Adipocyte (in vitro differentiated cells): ENCODE results near the gene TGM3.

Experiments
- DNase-seq: peaks from one replicate; pipeline ENCODE4 v3.0.0-alpha.2; 2015; ENCODE audit warnings: low read depth
- H3K27me3 ChIP-seq: replicated peaks from 2 replicates; pipeline ENCODE4 v1.7.0; 2013; ENCODE audit warnings: mild to moderate bottlenecking, low read length, moderate library complexity; ENCODE audit not compliant: control insufficient read depth, insufficient read depth
- H3K36me3 ChIP-seq: 2 replicates; pipeline ENCODE4 v1.7.0; 2013; ENCODE audit warnings: low read length, mild to moderate bottlenecking, moderate library complexity; ENCODE audit not compliant: control insufficient read depth, insufficient read depth, severe bottlenecking
- H3K4me1 ChIP-seq: 2 replicates; pipeline ENCODE4 v1.7.0; 2013; ENCODE audit warnings: mild to moderate bottlenecking, low read length, moderate library complexity; ENCODE audit not compliant: control insufficient read depth, insufficient read depth
- H3K4me3 ChIP-seq: 2 replicates; pipeline ENCODE4 v1.7.0; 2013; ENCODE audit warnings: mild to moderate bottlenecking, low read length, moderate library complexity
- H3K9ac ChIP-seq: 2 replicates; pipeline ENCODE4 v1.7.0; 2013; ENCODE audit warnings: mild to moderate bottlenecking, low read length, moderate library complexity
- H3K9me3 ChIP-seq: 2 replicates; pipeline ENCODE4 v1.7.0; 2013; ENCODE audit warnings: mild to moderate bottlenecking, low read length, moderate library complexity; ENCODE audit not compliant: control insufficient read depth

TGM3 gene

DNA sequence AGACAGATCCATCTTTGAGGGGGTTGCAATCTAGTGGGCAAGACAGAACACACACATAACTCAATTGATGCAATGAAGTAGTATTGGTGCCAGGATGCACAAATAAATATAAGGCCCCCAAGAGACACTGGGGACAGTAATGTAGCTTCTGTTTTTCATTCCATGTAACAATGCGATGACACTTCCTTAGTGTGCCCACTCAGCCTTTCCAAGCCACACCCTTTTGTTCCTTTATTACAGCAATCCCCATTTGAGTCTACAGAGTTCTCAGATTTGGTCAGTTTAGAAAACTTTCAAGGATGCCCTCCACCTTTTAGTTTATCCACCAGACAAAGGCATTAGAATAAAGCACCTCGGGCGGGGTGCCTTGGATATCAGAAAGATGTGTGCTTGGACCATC, 15.5 kb downstream of the TGM3 start:
- no peak for DNase-seq
- H3K9ac ChIP-seq, result no peak overlapping the region
- H3K4me1 ChIP-seq, result peaks cover 20% of the 10 kb centered on the region

DNA sequence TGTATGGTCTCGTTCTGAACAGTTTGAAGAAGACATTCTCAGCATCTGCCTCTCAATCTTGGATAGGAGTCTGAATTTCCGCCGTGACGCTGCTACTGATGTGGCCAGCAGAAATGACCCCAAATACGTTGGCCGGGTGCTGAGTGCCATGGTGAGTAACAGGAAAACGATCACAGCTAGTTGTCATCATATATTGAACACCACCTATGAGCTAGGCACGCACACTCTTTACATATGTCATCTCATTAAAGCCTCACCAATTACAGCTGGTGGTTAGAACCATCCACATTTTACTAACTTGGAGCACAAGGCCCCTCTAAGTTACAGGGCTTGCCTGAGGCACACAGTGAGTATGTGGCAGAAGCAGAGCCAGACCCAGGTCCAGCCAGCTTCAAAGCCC, 17.1 kb downstream of the TGM3 start:
- DNase-seq, result no peak
- Histone ChIP-seq H3K4me1 (peaks cover 20% of the 10 kb centered on the region), H3K36me3 (no peaks in the 10 kb centered on the region), H3K9ac (no peak overlapping the region), H3K9me3 (no peaks in the 10 kb centered on the region), H3K4me3 (no peak overlapping the region), H3K27me3 (no peaks in the 10 kb centered on the region)

More for the DNA sequence above, 15.5 kb downstream of the TGM3 start:
- Histone ChIP-seq H3K4me3 (no peak overlapping the region), H3K36me3 (no peaks in the 10 kb centered on the region), H3K27me3 (no peaks in the 10 kb centered on the region), H3K9me3 (no peaks in the 10 kb centered on the region)

DNA sequence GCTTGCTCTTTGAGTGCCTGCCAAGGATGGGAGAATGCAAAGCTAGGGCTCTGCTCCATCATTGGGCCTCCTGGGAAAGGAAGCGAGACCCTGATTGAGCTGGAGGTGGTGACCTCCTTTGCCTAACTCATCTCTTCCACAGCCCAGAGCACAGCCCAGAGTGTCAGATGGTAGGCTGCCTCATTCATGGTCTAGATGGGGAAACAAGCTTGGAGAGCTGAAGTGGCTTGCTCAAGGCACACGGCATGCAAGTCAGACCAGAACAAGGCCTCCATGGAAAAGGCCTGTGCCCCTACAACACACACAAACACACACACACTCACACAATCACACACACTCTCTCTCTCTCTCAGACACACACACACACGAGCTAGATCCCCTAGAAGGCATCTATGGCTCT, 17.5 kb downstream of the TGM3 start:
- peaks cover 20% of the 10 kb centered on the region for H3K4me1 ChIP-seq
- H3K4me3 ChIP-seq, result no peak overlapping the region
- no peaks in the 10 kb centered on the region for H3K27me3 ChIP-seq
- H3K9me3 ChIP-seq, result peaks cover 2% of the 10 kb centered on the region
- DNase-seq, result no peak
- no peak overlapping the region for H3K9ac ChIP-seq
- no peaks in the 10 kb centered on the region for H3K36me3 ChIP-seq

DNA sequence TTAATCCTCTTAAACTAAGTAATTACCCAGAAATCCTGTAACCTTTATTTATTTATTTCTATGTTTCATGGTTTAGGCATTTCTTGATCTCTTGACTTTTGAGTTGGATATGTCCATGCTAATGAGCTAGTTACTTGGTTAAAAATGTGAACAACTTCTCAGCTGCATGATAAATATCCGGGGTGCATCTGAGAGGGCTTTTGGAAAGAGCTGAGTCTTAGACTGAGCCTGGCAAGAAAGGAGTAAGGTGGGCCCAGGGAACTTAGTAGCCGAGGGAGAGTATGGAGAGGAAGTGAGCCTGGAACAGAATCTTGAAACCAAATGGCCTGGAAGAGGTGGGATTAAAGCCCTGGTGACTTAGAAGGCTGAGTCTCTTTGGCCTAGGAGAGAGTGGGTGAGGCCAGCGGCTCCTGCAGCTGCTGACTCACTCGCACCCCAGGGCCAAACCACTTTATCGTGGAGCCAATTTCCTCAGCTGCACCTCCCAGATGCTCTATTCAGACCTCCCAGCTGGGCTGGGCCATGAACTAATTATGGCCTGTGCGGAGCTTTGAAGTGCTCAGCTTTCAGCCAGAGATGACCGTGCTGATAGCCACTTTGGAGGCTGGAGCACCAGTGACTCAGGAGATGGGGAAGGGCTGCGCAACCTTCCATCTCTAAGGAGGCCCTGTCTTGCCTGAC, 19.1 kb downstream of the TGM3 start:
- H3K4me3 ChIP-seq, result peak overlapping the region; percentile 38
- H3K27me3 ChIP-seq, result no peaks in the 10 kb centered on the region
- H3K36me3 ChIP-seq, result no peaks in the 10 kb centered on the region
- peak overlapping the region; percentile 84 for H3K9ac ChIP-seq
- peak; percentile 27 for DNase-seq
- peaks cover 27% of the 10 kb centered on the region for H3K4me1 ChIP-seq
- H3K9me3 ChIP-seq, result peaks cover 11% of the 10 kb centered on the region

DNA sequence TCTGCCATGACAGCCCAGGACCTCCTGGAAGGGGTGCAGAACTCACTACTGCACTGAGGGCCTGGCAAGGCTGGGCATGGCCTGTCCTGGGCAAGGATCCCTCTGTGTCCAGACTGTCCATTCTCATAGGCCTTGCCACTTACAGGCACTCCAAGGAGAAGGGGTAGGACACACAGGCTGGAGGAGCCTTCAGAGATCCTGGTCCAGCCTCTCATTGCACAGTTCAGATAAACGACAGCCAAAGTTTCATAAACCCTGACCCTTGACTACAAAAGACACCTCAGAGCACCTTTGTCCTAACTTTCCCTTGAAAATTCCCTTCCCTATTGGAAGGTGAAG, 19.6 kb downstream of the TGM3 start:
- Histone ChIP-seq H3K9ac (no peak overlapping the region), H3K4me1 (peaks cover 30% of the 10 kb centered on the region), H3K9me3 (peaks cover 11% of the 10 kb centered on the region), H3K27me3 (no peaks in the 10 kb centered on the region), H3K4me3 (no peak overlapping the region), H3K36me3 (no peaks in the 10 kb centered on the region)
- DNase-seq, result no peak

DNA sequence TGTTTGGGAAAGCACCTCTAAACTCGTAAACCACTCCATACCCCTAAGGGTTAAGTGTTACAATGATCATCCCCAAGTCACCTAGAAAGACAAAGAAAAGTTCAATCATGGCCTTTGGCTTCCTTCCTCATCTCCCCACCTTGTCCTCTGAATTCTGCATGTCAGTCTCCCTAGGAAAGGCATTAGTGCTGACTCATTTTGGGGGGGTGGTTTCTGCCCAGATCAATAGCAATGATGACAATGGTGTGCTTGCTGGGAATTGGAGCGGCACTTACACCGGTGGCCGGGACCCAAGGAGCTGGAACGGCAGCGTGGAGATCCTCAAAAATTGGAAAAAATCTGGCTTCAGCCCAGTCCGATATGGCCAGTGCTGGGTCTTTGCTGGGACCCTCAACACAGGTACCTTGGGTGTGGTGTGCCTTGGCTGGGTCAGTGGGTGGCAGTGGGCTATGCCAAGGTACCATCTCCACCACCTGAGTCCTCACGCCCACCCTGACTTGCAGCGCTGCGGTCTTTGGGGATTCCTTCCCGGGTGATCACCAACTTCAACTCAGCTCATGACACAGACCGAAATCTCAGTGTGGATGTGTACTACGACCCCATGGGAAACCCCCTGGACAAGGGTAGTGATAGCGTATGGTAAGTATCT, 21.2 kb downstream of the TGM3 start:
- Histone ChIP-seq H3K9ac (no peak overlapping the region), H3K4me1 (peaks cover 30% of the 10 kb centered on the region), H3K4me3 (no peak overlapping the region), H3K36me3 (no peaks in the 10 kb centered on the region), H3K9me3 (peaks cover 11% of the 10 kb centered on the region), H3K27me3 (no peaks in the 10 kb centered on the region)
- no peak for DNase-seq

DNA sequence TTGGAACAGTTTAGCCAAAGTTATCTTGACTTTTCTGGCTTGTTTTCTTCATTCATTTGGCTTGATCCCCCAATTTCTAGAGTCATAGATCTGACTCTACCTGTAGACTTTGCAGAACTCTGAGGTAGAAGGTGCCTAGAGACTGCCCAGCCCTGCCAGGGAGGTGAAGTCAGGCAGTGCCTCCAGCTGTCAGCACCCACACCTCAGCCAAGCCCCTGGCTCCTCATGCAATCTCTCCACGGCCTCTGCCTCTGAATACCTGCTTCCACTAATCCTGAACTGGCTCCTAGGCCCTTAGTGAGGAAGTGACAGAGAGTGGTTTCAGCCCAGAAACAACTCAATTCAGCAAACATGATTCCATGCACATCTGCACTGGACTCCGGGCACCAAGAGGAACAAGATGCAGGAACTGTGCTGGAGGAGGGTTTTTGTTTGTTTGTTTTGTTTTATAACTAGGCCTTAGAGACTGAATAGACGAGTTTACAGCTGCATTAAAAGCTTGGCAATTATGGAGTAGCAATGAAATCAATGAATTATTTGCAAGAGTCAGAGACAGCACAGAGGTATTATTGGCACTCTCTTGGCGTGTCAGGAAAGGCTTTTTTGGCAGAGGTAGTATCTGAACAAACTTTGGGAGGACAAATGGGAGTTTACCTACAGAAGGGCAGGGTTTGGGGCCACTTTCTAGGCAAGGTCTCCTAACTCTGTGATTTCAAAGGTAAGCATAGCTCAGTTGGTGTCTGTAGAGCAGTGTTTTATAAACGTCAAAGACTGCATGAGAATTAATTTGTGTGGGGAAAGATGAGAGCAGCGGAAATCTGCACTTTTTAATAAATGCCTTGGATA, 25.2 kb downstream of the TGM3 start:
- Histone ChIP-seq H3K27me3 (peaks cover 2% of the 10 kb centered on the region), H3K9me3 (peaks cover 11% of the 10 kb centered on the region), H3K36me3 (no peaks in the 10 kb centered on the region), H3K4me1 (peaks cover 9% of the 10 kb centered on the region), H3K4me3 (no peak overlapping the region), H3K9ac (no peak overlapping the region)
- no peak for DNase-seq

DNA sequence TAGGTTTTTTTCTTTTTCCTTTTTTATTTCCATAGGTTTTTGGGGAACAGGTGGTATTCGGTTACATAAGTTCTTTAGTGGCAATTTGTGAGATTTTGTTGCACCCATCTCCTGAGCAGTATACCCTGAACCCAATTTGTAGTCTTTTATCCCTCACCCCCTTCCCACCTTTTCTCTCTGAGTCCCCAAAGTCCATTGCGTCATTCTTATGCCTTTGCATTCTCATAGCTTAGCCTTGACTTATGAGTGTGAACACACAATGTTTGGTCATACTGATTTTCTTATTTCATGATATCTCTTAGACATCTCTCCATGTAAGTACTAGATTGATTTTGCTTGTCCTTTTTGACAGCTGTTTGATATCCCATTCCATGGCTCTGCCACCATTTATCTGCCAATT, 27.2 kb downstream of the TGM3 start:
- no peaks in the 10 kb centered on the region for H3K36me3 ChIP-seq
- peaks cover 2% of the 10 kb centered on the region for H3K27me3 ChIP-seq
- peaks cover 11% of the 10 kb centered on the region for H3K9me3 ChIP-seq
- no peak overlapping the region for H3K4me3 ChIP-seq
- H3K4me1 ChIP-seq, result peaks cover 9% of the 10 kb centered on the region
- no peak for DNase-seq
- no peak overlapping the region for H3K9ac ChIP-seq

DNA sequence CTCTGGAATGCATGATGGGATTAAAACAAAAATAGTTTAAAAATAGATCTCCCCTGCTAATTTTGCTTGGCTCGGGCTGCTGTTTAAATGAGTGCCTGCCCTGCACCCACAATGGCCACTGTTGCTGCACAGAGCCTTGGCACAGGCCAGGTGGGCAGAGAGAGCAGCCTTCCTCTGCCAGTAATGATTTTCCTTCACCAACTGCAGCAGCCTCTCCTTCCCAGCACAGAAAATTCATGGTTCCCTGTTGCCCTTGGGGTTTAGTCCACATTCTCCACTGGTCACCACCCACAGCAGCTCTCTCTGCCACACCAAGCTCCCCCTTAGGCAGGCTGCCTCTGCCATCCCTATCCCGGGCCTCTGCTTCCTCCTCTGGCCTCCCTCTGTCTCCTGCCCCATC, 30.2 kb downstream of the TGM3 start:
- Histone ChIP-seq H3K4me1 (peaks cover 6% of the 10 kb centered on the region), H3K4me3 (no peak overlapping the region), H3K36me3 (no peaks in the 10 kb centered on the region), H3K9ac (no peak overlapping the region), H3K27me3 (peaks cover 2% of the 10 kb centered on the region), H3K9me3 (no peaks in the 10 kb centered on the region)
- no peak for DNase-seq

- peaks cover 6% of the 10 kb centered on the region for H3K4me1 ChIP-seq
- DNase-seq, result no peak
- H3K9ac ChIP-seq, result no peak overlapping the region
- no peaks in the 10 kb centered on the region for H3K9me3 ChIP-seq
- H3K27me3 ChIP-seq, result peaks cover 4% of the 10 kb centered on the region
- H3K36me3 ChIP-seq, result no peaks in the 10 kb centered on the region
- H3K4me3 ChIP-seq, result no peak overlapping the region
Observed at GRCh38 chr20:2327620-2328555, 32.1 kb downstream of the TGM3 start.
